Testis (tissue), 3 donors: ENCODE results near the gene AHCYL2. TPM values are rescaled to one million over a fixed set of nuclear protein-coding genes. Genes with fewer than 3 reads are reported as not detected.

Experiments
- DNase-seq: peaks from one replicate; pipeline ENCODE4 v3.0.0-alpha.2; 2019
- H3K27ac ChIP-seq, 2 donors: fragments of 200-600 bp; sonication (generic); one replicate each; pipeline ENCODE4 v1.5.1; 2019
- H3K27me3 ChIP-seq: fragments of 200-600 bp; sonication (generic); one replicate; pipeline ENCODE4 v1.5.1; 2019
- H3K36me3 ChIP-seq: fragments of 200-600 bp; sonication (generic); one replicate; pipeline ENCODE4 v1.5.1; 2017; ENCODE audit warnings: low read depth; ENCODE audit errors: missing control alignments
- H3K4me1 ChIP-seq: fragments of 200-600 bp; sonication (generic); one replicate; pipeline ENCODE4 v1.5.1; 2019
- H3K4me3 ChIP-seq, 2 donors: fragments of 200-600 bp; sonication (generic); one replicate each; pipeline ENCODE4 v1.5.1; 2017 to 2019
- H3K9me3 ChIP-seq: fragments of 200-600 bp; sonication (generic); one replicate; pipeline ENCODE4 v1.5.1; 2017
- POLR2A ChIP-seq: fragments of 450-650 bp; IDR thresholded peaks from one replicate; pipeline ENCODE4 v1.6.1; 2017; ENCODE audit warnings: antibody characterized with exemption, mild to moderate bottlenecking, moderate library complexity
- WGBS, 2 donors: methylation state at CpG; one replicate each; pipeline ENCODE4 v1.1.5; 2018; 5-methylcytosine and 5-hydroxymethylcytosine counted together
- intact Hi-C: fragments of 100-400 bp; cut with DNase I; formaldehyde crosslinking; loops from one replicate; pipeline ENCODE4 v1.15.1; 2023; ENCODE audit warnings: low total_unique reads
- polyA plus RNA-seq: library from polyadenylated mRNA; stranded (reverse); fragments of 350-450 nt; fragmentation: Illumina TruSeq; extraction: RNeasy Lipid Tissue Mini Kit (QIAGEN cat#74804); gene quantifications from one replicate; pipeline ENCODE4 v1.2.3, GENCODE V29; 2014; ENCODE audit warnings: low read depth, low replicate concordance; ENCODE audit not compliant: insufficient read depth
- total RNA-seq, 2 donors: library from RNA; depleted of rRNA; stranded (reverse); fragments of >200 nt; gene quantifications; one replicate each; pipeline ENCODE4 v1.2.3, GENCODE V29; 2016
- TF ChIP-seq, protein P1 (sequence below), 3 experiments: fragments of 450-650 bp in 2 of 3; fragments of 200-600 bp in 1 of 3; sonication (generic) in 1 of 3; IDR thresholded peaks; one replicate each; pipeline ENCODE4 v1.5.1; 2016 to 2019; ENCODE audit warnings: antibody characterized with exemption in 3 of 3, mild to moderate bottlenecking in 2 of 3, moderate library complexity in 1 of 3

The AHCYL2 gene
- total and polyA plus RNA-seq, 3 donors from 2014 or later, result 26.4 to 61.3 (median 46.1) TPM

GRCh38 chr7:129390314-129390713 is 165.5 kb downstream of the AHCYL2 start:
- Histone ChIP-seq H3K27ac (no peak overlapping the region), H3K4me3 (no peak overlapping the region), H3K36me3 (no peaks in the 10 kb centered on the region), H3K4me1 (no peaks in the 10 kb centered on the region), H3K9me3 (no peaks in the 10 kb centered on the region), H3K27me3 (no peaks in the 10 kb centered on the region)
- DNase-seq, result no peak
- intact Hi-C loops, result no loop called here
- TF ChIP-seq, protein P1, sequence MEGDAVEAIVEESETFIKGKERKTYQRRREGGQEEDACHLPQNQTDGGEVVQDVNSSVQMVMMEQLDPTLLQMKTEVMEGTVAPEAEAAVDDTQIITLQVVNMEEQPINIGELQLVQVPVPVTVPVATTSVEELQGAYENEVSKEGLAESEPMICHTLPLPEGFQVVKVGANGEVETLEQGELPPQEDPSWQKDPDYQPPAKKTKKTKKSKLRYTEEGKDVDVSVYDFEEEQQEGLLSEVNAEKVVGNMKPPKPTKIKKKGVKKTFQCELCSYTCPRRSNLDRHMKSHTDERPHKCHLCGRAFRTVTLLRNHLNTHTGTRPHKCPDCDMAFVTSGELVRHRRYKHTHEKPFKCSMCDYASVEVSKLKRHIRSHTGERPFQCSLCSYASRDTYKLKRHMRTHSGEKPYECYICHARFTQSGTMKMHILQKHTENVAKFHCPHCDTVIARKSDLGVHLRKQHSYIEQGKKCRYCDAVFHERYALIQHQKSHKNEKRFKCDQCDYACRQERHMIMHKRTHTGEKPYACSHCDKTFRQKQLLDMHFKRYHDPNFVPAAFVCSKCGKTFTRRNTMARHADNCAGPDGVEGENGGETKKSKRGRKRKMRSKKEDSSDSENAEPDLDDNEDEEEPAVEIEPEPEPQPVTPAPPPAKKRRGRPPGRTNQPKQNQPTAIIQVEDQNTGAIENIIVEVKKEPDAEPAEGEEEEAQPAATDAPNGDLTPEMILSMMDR (IDR thresholded peaks at IDR 0.05), result no peak
- no peak for TF ChIP-seq POLR2A

DNA sequence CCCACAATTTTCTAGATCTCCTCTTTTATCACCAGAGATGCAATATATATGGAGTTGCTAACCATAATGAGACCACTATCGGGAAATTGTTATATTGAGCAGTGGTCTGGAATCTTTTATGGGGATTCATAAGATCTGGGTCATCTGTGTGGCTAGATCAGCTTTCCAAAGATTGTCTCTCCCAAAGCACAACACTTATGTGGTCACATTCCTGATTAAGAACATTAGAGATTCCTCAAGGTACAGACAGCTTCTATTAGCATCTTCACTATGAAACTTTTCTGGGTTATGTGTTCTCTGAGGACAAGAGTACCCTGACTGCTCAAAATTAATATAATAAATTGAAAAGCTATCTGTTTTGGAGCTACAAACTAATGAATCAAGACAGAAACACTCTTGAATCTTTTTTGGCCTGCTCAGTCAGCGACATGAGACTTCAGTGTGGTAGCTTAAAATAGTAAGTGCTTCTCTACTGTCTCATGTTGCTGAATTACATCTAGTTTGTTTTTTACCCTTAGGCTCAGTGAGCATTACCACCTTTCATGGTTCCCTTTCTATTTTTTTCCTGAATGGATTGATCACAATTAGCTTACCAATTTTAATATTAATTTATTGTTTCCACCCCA is 166.8 kb downstream of the AHCYL2 start:
- Histone ChIP-seq H3K36me3 (no peaks in the 10 kb centered on the region), H3K27ac (no peak overlapping the region), H3K4me1 (no peaks in the 10 kb centered on the region), H3K4me3 (no peak overlapping the region), H3K27me3 (no peaks in the 10 kb centered on the region), H3K9me3 (no peaks in the 10 kb centered on the region)
- 83% methylated on average over 2 of the region's 2 CpGs for WGBS, 2 donors
- TF ChIP-seq POLR2A, result no peak
- TF ChIP-seq, protein P1 (IDR thresholded peaks at IDR 0.05), result no peak
- DNase-seq, result no peak
- intact Hi-C loops, result no loop called here

DNA sequence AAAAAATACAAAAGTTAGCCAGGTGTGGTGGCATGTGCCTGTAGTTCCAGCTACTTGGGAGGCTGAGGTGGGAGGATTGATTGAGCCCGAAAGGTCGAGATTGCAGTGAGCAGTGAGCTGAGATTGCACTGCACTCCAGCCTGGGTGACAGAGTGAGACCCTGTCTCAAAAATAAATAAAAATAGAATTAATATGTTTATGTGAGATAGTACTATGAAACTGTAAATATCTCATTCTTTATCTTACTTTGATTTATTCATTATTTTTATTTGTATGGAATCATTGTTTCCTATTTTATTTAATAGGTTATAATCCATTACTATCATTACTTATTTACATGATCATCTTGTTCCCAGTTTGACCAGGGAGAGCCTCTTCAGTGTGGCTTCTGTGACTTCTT is 168.4 kb downstream of the AHCYL2 start:
- Histone ChIP-seq H3K4me1 (no peaks in the 10 kb centered on the region), H3K9me3 (no peaks in the 10 kb centered on the region), H3K4me3 (no peak overlapping the region), H3K27ac (no peak overlapping the region), H3K27me3 (no peaks in the 10 kb centered on the region), H3K36me3 (no peaks in the 10 kb centered on the region)
- DNase-seq, result no peak
- intact Hi-C loops, result no loop called here
- TF ChIP-seq POLR2A, result no peak
- TF ChIP-seq, protein P1 (IDR thresholded peaks at IDR 0.05), result no peak
- WGBS, 2 donors, result 90 to 93% methylated on average over 2 of the region's 2 CpGs

DNA sequence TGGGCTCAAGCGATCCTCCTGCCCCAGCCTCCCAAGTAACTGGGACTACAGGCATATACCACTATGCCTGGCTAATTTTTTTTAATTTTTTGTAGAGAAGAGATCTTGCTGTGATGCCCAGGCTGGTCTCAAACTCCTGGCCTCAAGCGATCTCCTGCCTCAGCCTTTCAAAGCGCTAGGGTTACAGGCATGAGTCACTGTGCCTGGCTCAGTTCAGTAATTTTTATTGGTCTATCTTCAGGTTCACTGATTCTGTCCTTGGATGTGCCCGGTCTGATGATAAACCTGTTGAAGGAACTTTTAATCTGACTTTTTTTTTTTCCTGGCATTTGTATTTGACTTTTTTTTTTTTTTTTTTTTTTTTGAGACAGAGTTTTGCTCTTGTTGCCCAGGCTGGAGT is 169.3 kb downstream of the AHCYL2 start:
- Histone ChIP-seq H3K4me3 (no peak overlapping the region), H3K4me1 (no peaks in the 10 kb centered on the region), H3K27me3 (no peaks in the 10 kb centered on the region), H3K36me3 (no peaks in the 10 kb centered on the region), H3K27ac (no peak overlapping the region), H3K9me3 (no peaks in the 10 kb centered on the region)
- no peak for DNase-seq
- intact Hi-C loops, result no loop called here
- WGBS, 2 donors, result 82 to 89% methylated on average over 4 of the region's 4 CpGs
- TF ChIP-seq POLR2A, result no peak
- TF ChIP-seq, protein P1 (IDR thresholded peaks at IDR 0.05), result no peak
